HG02970 (cell line): ENCODE results near the gene RPL23.

Source experiments
- ATAC-seq: cut with Tn5 transposase; IDR thresholded peaks from one replicate; pipeline ENCODE4 v1.9.1; 2021; ENCODE audit warnings: mild to moderate bottlenecking, moderate library complexity, moderate number of reproducible peaks; ENCODE audit not compliant: unreplicated experiment, low FRiP score

RPL23 gene

DNA sequence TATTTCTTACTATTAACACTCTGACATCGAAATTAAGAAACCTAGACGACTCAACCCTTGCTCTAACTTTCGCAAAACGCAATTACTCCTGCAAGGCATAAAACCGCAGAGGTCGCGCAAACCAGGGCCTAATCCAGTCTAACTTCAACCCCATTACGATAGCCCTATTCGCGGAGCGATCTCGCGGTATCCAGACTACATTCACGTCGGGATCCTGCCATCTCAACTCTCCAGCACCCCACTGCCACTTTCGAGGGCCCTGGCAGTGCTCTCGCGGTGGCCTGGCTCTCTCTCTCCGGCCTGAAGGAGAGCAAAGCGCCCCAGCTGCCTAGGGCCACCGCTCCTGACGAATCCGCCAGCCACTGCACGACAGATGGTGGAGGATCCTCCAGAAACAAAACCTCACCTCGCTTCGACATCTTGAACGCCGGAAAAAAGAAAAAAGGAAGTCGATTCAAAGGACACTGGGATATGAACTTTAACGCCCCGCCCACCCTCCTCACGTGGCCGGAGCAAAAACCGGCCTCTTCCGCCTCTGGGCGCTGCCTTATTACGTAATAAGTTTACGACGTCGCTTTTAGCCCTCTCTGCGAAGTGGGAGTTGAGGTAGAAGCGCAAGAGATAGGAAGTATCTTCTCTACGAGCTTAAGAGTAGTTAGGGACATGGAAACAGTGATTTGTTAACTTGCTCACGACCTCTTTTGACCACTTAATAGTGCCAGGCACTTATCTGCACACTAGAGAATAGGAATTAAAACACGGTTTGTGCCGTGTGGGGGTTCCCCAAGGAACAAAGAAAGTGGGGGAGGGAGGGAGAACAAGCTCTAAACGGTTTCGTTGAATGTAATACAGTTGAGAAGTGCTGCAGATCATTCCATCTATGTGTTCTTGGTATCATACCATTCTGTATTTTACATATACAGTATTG, at the start of gene RPL23:
Gene RPL23 (minus strand): TSS at position 430 of the 928 bp plus-strand sequence. CDS start 11 bp downstream, at position 419.
- ATAC-seq, result peak; percentile 80

- ATAC-seq, result no peak
Observed at GRCh38 chr17:38900978-38901656, 47.6 kb upstream of the RPL23 start.

GRCh38 chr17:38899421-38899820, 45.9 kb upstream of the RPL23 start:
- ATAC-seq, result no peak

DNA sequence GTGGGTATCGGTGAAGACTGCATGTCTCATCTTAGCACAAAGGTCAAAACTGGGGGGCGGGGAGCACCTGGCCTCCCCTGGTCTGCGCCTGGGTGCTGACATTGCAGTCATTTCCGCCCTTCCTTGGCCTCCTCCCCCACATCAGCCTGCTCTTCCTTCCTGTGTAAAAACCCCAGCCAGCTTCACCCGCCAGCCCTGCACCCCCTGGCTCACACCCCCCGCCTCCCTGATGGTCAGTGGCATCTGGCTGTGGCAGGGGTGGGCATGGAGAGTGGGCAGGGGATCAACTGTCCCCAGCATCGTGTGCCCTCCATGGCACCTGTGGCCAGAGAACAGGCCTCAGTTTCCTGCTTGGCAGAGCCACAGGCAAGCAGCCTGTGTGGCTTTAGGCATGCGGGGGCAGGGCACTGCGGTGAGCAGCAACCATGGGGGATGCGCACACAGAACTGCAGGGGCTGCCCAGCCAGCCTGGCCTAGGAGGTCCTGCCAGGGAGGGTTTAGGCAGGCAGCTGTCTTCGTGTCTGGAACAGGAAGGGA, 45.4 kb upstream of the RPL23 start:
- ATAC-seq, result peak; percentile 77

DNA sequence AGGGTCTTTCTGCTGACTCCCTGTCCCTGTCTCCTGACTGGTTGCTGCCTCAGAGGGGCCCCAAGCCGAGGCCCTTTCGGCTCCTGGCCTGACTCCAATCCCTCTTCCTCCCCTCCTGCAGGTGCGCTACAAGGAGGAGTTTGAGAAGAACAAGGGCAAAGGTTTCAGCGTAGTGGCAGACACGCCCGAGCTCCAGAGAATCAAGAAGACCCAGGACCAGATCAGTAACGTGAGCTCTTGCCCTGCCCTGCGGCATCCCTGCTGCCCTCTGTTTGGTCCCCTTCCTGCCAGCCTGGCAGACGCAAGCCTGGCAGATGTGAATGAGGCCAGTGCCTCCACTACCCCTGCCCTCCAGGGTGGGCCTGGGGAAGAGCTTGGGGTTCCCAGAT, 44.8 kb upstream of the RPL23 start:
- no peak for ATAC-seq

DNA sequence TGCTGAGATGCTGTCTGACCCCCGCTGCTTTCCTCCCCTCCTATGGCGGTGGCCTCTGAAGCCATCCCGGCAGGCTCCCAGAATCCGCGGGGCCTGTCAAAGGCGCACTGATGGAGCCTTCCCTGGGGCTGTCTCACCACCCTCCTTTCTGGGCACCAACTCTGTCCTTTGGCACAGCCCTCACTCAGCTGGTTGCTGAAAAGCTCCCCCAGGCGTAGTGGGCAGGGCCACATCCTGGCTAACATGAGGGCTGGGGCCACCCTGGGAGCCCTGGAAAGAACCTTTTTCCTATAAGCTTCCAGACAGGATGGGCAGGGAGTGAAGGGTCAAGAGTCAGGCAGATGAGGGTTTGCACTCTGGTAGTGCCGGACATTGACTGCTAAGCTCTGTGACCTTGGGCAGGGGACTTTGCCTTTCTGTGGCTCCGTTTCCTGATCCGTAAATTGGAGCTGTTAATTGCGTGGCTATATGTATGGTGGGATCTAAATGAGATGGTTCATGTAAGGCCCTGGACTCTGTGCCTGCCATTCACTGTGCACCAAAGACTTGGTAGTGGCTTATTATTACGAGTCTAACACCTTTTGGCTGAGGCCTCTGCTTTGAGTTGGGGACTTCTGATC, 44.3 kb upstream of the RPL23 start:
- ATAC-seq, result no peak

DNA sequence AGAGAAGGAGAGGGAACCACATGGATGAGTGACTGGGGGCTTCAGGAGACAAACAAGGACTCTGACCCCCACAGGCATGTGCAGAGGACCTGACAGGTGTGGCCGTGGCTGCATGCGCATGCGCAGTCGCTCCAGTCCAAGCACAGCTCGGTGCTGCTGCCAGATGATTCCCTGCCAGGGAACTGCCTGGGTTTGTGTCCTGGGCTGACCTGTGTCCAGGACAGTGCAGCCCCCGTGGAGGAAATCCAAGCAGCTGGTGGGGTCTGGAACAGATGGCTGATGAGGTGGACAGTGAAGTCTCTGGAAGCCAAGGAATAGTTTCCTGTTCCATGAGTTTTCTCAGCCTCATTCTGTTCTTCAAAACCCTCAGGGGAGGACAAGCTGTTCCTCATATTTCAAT, 43.7 kb upstream of the RPL23 start:
- ATAC-seq, result no peak

- ATAC-seq, result no peak
Observed at GRCh38 chr17:38896346-38896954, 42.9 kb upstream of the RPL23 start.

DNA sequence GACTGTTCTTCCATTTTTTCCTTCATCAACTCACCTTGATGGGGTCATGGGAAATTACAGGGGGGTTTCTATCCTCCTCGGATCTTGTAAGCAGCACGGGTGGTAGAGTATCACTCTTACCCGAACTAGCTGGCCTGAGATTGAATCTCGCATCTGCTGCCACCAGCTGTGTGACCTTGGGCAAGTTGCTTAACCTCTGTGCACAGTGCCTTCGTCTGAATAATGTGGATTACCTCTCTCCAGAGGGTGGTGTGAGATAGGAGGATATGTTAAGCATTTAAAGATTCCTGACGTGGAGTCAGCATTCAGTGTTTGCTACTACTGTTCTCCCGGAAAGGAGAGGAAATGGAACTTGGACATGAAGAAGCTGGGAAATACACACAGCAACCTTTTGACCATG, 40.8 kb upstream of the RPL23 start:
- no peak for ATAC-seq

DNA sequence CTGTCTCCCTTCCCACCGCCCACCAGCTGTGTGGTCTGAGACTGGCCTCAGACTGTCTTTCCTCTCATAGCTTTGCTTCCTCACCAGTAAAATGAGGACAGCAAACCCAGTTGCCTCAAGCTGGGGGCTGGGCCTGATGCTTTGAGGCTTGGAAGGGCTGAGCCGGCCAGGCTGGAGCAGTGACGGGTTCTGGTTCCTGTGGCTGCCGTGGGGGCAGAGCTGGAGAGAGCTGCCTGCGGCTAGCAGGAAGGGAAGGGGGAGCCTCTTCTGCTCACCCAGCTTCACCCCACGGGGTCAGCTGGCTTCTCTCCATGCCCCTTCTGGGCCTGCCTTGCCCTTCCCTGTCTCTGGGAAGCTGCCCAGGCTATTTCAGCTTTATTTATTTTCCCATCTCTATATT, 40.1 kb upstream of the RPL23 start:
- no peak for ATAC-seq

DNA sequence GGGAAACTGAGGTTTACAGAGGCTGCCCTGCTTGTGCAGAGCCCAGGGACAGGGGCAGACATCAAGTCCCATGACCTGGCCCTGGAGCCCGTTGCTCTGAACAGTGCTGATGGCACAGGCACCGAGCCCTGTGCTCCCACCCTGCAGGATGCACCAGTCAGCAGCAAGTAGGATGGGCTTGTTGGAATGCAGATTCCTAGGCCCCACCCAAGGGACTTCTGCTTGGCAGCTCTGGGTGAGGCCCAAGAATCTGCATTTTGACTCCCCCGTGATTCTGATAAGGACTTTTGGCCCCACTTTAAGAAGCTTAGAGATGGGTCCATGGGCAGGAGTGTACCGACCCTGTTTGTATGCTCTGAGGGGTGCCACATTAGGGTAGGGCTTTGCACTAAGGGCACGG, 39.6 kb upstream of the RPL23 start:
- ATAC-seq, result no peak

DNA sequence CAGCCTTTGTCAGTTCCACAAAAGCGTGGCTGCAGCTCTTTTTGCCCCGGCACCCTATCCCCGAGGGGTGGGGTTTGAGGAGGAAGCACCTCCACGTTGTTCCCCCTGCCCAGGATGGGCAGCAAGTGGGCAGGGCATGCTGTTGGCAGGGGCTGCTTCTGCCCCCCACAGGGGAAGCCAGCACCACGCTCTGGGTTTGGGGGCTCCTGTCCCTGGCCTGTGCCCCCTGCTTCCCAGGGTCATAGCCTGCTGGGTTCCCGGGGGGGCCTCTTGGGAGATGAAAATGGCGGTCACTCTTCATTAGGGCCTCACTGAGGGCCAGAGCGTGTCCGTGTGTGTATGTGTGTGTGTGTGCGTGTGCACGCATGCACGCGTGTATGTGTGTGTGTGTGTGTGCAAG, 39.1 kb upstream of the RPL23 start:
- no peak for ATAC-seq

DNA sequence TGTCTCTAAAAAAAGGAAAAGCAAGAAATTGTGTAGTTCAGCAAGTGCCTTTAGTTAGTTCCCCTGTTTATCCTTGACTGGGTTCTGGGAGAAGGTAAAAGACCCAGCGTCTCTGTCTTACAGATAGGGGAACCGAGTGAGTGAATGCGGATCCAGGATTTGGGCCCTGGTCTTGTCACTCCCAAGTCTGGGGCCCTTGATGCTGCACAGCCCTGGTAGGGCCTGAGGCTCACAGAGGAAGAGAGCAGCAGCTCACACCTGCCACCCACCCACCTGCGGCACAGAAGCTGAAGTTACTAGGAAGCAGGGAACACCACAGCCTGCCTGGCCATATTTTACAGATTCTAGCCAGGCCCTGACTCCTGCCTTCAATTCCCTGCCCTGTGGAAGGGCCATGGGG, 38.6 kb upstream of the RPL23 start:
- no peak for ATAC-seq

- no peak for ATAC-seq
Observed at GRCh38 chr17:38891441-38891840, 37.9 kb upstream of the RPL23 start.

- no peak for ATAC-seq
Observed at GRCh38 chr17:38890410-38890746, 36.9 kb upstream of the RPL23 start.

GRCh38 chr17:38889745-38890409, 36.4 kb upstream of the RPL23 start:
- no peak for ATAC-seq

GRCh38 chr17:38888842-38889241, 35.3 kb upstream of the RPL23 start:
- ATAC-seq, result no peak

DNA sequence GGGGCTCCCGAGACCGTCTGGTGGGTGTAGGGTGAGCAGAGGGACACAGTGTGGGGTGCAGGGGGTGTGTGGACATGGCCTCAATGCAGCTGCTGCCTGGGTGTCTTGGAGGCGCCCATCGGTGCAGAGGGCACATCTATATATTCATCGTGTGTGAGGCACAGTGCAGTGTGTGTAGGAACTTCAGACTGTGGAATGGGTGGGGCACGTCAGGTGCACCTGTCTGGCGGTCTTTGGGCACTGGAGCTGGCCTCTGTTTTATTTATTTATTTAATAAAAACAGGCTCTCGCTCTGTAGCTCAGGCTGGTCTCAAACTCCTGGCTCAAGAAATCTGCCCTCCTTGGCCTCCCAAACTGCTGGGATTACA, 33.1 kb upstream of the RPL23 start:
- ATAC-seq, result no peak

GRCh38 chr17:38885728-38886642, 32.5 kb upstream of the RPL23 start:
- no peak for ATAC-seq
